OCI-LY7 (cell line): ENCODE results near the gene FGF5. TPM values are rescaled to one million over a fixed set of nuclear protein-coding genes. Genes with fewer than 3 reads are reported as not detected.
A peak's percentile ranks its signal among the peaks of the same experiment; 100 is the strongest.

Experiments used
- BruUV-seq: library from RNA; stranded (reverse); fragments of 400-500 nt; replicated peaks from 2 replicates; lab custom pipeline; 2021; lab: Mats Ljungman, UMichigan
- CTCF ChIA-PET: fragments of 300-600 bp; sonication (Branson Sonifier 250); formaldehyde crosslinking; loops from one replicate; lab custom pipeline; 2022; ENCODE audit warnings: antibody characterized with exemption; ENCODE audit not compliant: unreplicated experiment; lab: Charles Lee
- POLR2A ChIA-PET: fragments of 300-600 bp; sonication (Branson Sonifier 250); formaldehyde crosslinking; loops from one replicate; lab custom pipeline; 2022; ENCODE audit warnings: antibody characterized with exemption; lab: Charles Lee
- DNase-seq: peaks from one replicate; pipeline ENCODE4 v3.0.0-alpha.2; 2015; ENCODE audit warnings: low spot score
- H2AFZ ChIP-seq: fragments of 200-600 bp; sonication (generic), shearing (Covaris generic); 2 replicates; pipeline ENCODE4 v1.6.1; 2014; ENCODE audit warnings: mild to moderate bottlenecking, antibody characterized with exemption, low read length, moderate library complexity
- H3K27ac ChIP-seq: fragments of 200-600 bp; sonication (generic); 2 replicates; pipeline ENCODE4 v1.5.1; 2014; ENCODE audit warnings: mixed run types, low read depth, mild to moderate bottlenecking, moderate library complexity, low read length, inconsistent platforms; ENCODE audit not compliant: poor library complexity, severe bottlenecking
- H3K36me3 ChIP-seq: fragments of 200-600 bp; sonication (generic); 2 replicates; pipeline ENCODE4 v1.6.1; 2014; ENCODE audit warnings: mild to moderate bottlenecking, antibody characterized with exemption, low read length, moderate library complexity, mixed read lengths; ENCODE audit not compliant: insufficient read depth
- H3K4me1 ChIP-seq: fragments of 200-600 bp; sonication (generic); 2 replicates; pipeline ENCODE4 v1.5.1; 2014; ENCODE audit warnings: mild to moderate bottlenecking, low read length; ENCODE audit not compliant: insufficient read depth, poor library complexity, severe bottlenecking
- H3K4me2 ChIP-seq: fragments of 200-600 bp; sonication (generic); 2 replicates; pipeline ENCODE4 v1.6.1; 2014; ENCODE audit warnings: mild to moderate bottlenecking, low read length
- H3K4me3 ChIP-seq: fragments of 200-600 bp; sonication (generic); 2 replicates; pipeline ENCODE4 v1.5.1; 2014; ENCODE audit warnings: mild to moderate bottlenecking, low read depth, low read length; ENCODE audit not compliant: poor library complexity, severe bottlenecking
- H3K79me2 ChIP-seq: fragments of 200-600 bp; sonication (generic); 2 replicates; pipeline ENCODE4 v1.6.1; 2016; ENCODE audit warnings: low read depth, mild to moderate bottlenecking, low read length, moderate library complexity, mixed read lengths; ENCODE audit not compliant: insufficient read depth
- H3K9me2 ChIP-seq: fragments of 200-600 bp; sonication (generic); 2 replicates; pipeline ENCODE4 v1.6.1; 2016; ENCODE audit warnings: mild to moderate bottlenecking, low read length, mixed read lengths; ENCODE audit not compliant: insufficient read depth
- H3K9me3 ChIP-seq: fragments of 200-600 bp; sonication (generic); 2 replicates; pipeline ENCODE4 v1.6.1; 2014; ENCODE audit warnings: mild to moderate bottlenecking, mixed run types, low read length, mixed read lengths
- H4K20me1 ChIP-seq: fragments of 200-600 bp; sonication (generic); 2 replicates; pipeline ENCODE4 v1.6.1; 2014; ENCODE audit warnings: mild to moderate bottlenecking, antibody characterized with exemption, low read length, moderate library complexity, mixed read lengths; ENCODE audit not compliant: insufficient read depth
- CTCF ChIP-seq: fragments of 200-600 bp; sonication (generic); conservative IDR thresholded peaks from 2 replicates; pipeline ENCODE4 v1.5.1; 2014; ENCODE audit warnings: mild to moderate bottlenecking, antibody characterized with exemption, low read length, moderate library complexity, mixed read lengths
- EZH2phosphoT487 ChIP-seq: fragments of 200-600 bp; sonication (generic); IDR thresholded peaks from 2 replicates; pipeline ENCODE4 v1.6.1; 2018; ENCODE audit warnings: low read depth, borderline replicate concordance, mild to moderate bottlenecking, mixed run types, antibody characterized with exemption, low read length, moderate library complexity, mixed read lengths
- intact Hi-C: fragments of 100-400 bp; cut with micrococcal nuclease; formaldehyde crosslinking; loops from one replicate; pipeline ENCODE4 v1.10.0; 2022; ENCODE audit not compliant: unreplicated experiment
- total RNA-seq, 2 experiments: library from RNA; depleted of rRNA in 1 of 2; stranded (reverse); fragments of >200 nt in 1 of 2; shearing (Covaris generic) in 1 of 2; gene quantifications; 2 replicates each; pipeline ENCODE4 v1.2.3, GENCODE V29; 2014 to 2022

Gene FGF5
- total RNA-seq, 2 experiments from 2014 or later = 0.06 TPM; not detected in 1

- Histone ChIP-seq H3K36me3 (no peaks in the 10 kb centered on the region), H4K20me1 (no peaks in the 10 kb centered on the region), H3K9me3 (no peaks in the 10 kb centered on the region), H3K4me2 (peak overlapping the region; percentile 79), H3K9me2 (no peaks in the 10 kb centered on the region), H3K4me3 (peak overlapping the region; percentile 73), H2AFZ (peak overlapping the region; percentile 86), H3K79me2 (no peaks in the 10 kb centered on the region), H3K27ac (no peak overlapping the region), H3K4me1 (peaks cover 14% of the 10 kb centered on the region)
- ChIA-PET POLR2A (no interaction called here), CTCF (no interaction called here)
- peak; percentile 26 for DNase-seq
- TF ChIP-seq EZH2phosphoT487 = no peak
- TF ChIP-seq CTCF = peak; percentile 62
- no TSS peak for BruUV-seq
- intact Hi-C loops = no loop called here
Measured at GRCh38 chr4:80336582-80336981, 70.1 kb downstream of the FGF5 start.

DNA sequence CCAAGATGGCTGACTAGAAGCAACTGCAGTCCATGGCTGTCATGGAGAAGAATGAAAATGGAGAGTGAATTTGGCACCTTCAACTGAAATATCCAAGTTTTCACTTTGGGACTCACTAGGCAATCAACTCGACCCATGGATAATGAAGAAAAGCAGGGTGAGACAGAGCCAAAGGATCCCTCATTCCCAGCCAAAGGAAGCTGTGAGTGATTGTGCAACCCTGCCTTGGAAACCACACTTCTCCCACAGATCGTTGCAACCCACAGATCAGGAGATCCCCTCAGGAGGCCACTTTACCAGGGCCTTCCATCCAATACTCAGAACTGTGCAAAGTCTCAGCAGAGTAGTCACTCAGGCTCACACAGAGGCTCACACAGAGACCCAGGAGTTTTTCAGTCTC is 73.6 kb downstream of the FGF5 start:
- Histone ChIP-seq H3K9me3 (no peaks in the 10 kb centered on the region), H3K4me2 (no peak overlapping the region), H3K4me1 (peaks cover 12% of the 10 kb centered on the region), H3K4me3 (no peak overlapping the region), H3K79me2 (no peaks in the 10 kb centered on the region), H3K36me3 (no peaks in the 10 kb centered on the region), H2AFZ (no peak overlapping the region), H3K9me2 (no peaks in the 10 kb centered on the region), H4K20me1 (no peaks in the 10 kb centered on the region), H3K27ac (no peak overlapping the region)
- TF ChIP-seq EZH2phosphoT487 (no peak), CTCF (no peak)
- BruUV-seq = no TSS peak
- ChIA-PET CTCF (no interaction called here), POLR2A (no interaction called here)
- intact Hi-C loops = no loop called here
- no peak for DNase-seq

Other genes with a start within 250 kb of the FGF5 start
- gene ANTXR2, start 193.4 kb upstream of the FGF5 start, total RNA-seq (2014; rRNA removed; shearing (Covaris generic)) = not detected in 2 replicates
- gene ANTXR2, start 193.4 kb upstream of the FGF5 start, total RNA-seq (2022) = not detected in 2 replicates
- not detected in 2 replicates for gene PRDM8, start 69.2 kb upstream of the FGF5 start, total RNA-seq (2014; rRNA removed; shearing (Covaris generic))
- not detected in 2 replicates for gene PRDM8, start 69.2 kb upstream of the FGF5 start, total RNA-seq (2022)
- gene CFAP299, start 69.1 kb downstream of the FGF5 start, total RNA-seq (2014; rRNA removed; shearing (Covaris generic)) = 0.63 and 4.1 TPM in 2 replicates
- gene CFAP299, start 69.1 kb downstream of the FGF5 start, total RNA-seq (2022) = 3.7 and 4.3 TPM in 2 replicates